Ectodermal cell (in vitro differentiated cells): Measurements from ENCODE around the gene USHBP1.
"Not testable (repeated sequence)": the region's sequence is repeated elsewhere in the genome, so short reads cannot be mapped to it uniquely, and the experiment has no call there.

Experiments used
- H3K27ac ChIP-seq: 2 replicates; pipeline ENCODE4 v1.7.0; 2013; ENCODE audit warnings: mild to moderate bottlenecking, low read depth, low read length; ENCODE audit not compliant: insufficient read depth, poor library complexity, severe bottlenecking
- H3K27me3 ChIP-seq: 2 replicates; pipeline ENCODE4 v1.7.0; 2013; ENCODE audit warnings: mild to moderate bottlenecking, low read length; ENCODE audit not compliant: insufficient read depth, control insufficient read depth, poor library complexity, severe bottlenecking
- H3K36me3 ChIP-seq: one replicate; pipeline ENCODE4 v1.7.0; 2013; ENCODE audit warnings: low read length; ENCODE audit not compliant: control insufficient read depth, insufficient read depth
- H3K4me1 ChIP-seq: one replicate; pipeline ENCODE4 v1.7.0; 2013; ENCODE audit warnings: low read length; ENCODE audit not compliant: control insufficient read depth, insufficient read depth
- H3K4me3 ChIP-seq: 2 replicates; pipeline ENCODE4 v1.7.0; 2013; ENCODE audit warnings: low read depth, low read length, control low read depth; ENCODE audit not compliant: insufficient read depth
- H3K9me3 ChIP-seq: 2 replicates; pipeline ENCODE4 v1.7.0; 2013; ENCODE audit warnings: mild to moderate bottlenecking, low read length, moderate library complexity; ENCODE audit not compliant: control insufficient read depth
- WGBS, 2 experiments: methylation state at CpG; one replicate each; pipeline ENCODE4 v1.1.7; 2013; ENCODE audit warnings: missing lambda C conversion rate in 2 of 2; 5-methylcytosine and 5-hydroxymethylcytosine counted together

The USHBP1 gene

GRCh38 chr19:17282488-17283125 lies 18.1 kb upstream of the USHBP1 start:
- Histone ChIP-seq H3K9me3 (no peaks in the 10 kb centered on the region), H3K4me3 (peak overlapping the region; percentile 24), H3K27me3 (peaks cover 21% of the 10 kb centered on the region), H3K27ac (no peak overlapping the region), H3K4me1 (no peaks in the 10 kb centered on the region), H3K36me3 (peaks cover 5% of the 10 kb centered on the region)
- WGBS, 2 experiments, result 13 to 14% methylated on average over 45 of the region's 45 CpGs

- no peaks in the 10 kb centered on the region for H3K4me1 ChIP-seq
- no peak within 1 kb of the TSS for H3K27ac ChIP-seq
- H3K27me3 ChIP-seq, result peaks cover 21% of the 10 kb centered on the region
- H3K9me3 ChIP-seq, result no peaks in the 10 kb centered on the region
- peak within 1 kb of the TSS; percentile 24 for H3K4me3 ChIP-seq
- 36 to 37% methylated on average over 75 of the region's 75 CpGs for WGBS, 2 experiments
- H3K36me3 ChIP-seq, result peaks cover 15% of the 10 kb centered on the region
Observed at GRCh38 chr19:17281391-17282304, 17.1 kb upstream of the USHBP1 start, which contains the start of gene ANKLE1. TSS of gene ANKLE1 (plus strand) at chr19:17281901. CDS start at chr19:17281921, 20 bp downstream.

GRCh38 chr19:17279436-17279835 lies 14.9 kb upstream of the USHBP1 start:
- Histone ChIP-seq H3K36me3 (peaks cover 24% of the 10 kb centered on the region), H3K27me3 (peaks cover 21% of the 10 kb centered on the region), H3K4me3 (no peak overlapping the region), H3K9me3 (no peaks in the 10 kb centered on the region), H3K27ac (no peak overlapping the region), H3K4me1 (no peaks in the 10 kb centered on the region)
- 78% methylated on average over 3 of the region's 3 CpGs for WGBS, 2 experiments

- Histone ChIP-seq H3K27me3 (peaks cover under 1% of the 10 kb centered on the region), H3K4me3 (no peak overlapping the region), H3K9me3 (no peaks in the 10 kb centered on the region), H3K36me3 (peaks cover 37% of the 10 kb centered on the region), H3K4me1 (no peaks in the 10 kb centered on the region), H3K27ac (no peak overlapping the region)
- 95% methylated on average over 19 of the region's 19 CpGs for WGBS, 2 experiments
Observed at GRCh38 chr19:17275441-17276175, 11.1 kb upstream of the USHBP1 start.

- 89 to 96% methylated on average over 3 of the region's 3 CpGs for WGBS, 2 experiments
- not testable (repeated sequence) for H3K4me1 ChIP-seq, H3K27me3 ChIP-seq, H3K9me3 ChIP-seq, H3K4me3 ChIP-seq, H3K27ac ChIP-seq
- H3K36me3 ChIP-seq, result peaks cover 41% of the 10 kb centered on the region
Observed at GRCh38 chr19:17274892-17275291, 10.3 kb upstream of the USHBP1 start.

GRCh38 chr19:17268754-17269153 lies 4.2 kb upstream of the USHBP1 start:
- Histone ChIP-seq H3K4me3 (no peak overlapping the region), H3K27me3 (no peaks in the 10 kb centered on the region), H3K4me1 (peaks cover 6% of the 10 kb centered on the region), H3K9me3 (no peaks in the 10 kb centered on the region), H3K27ac (no peak overlapping the region), H3K36me3 (peaks cover 18% of the 10 kb centered on the region)
- WGBS, 2 experiments, result 93 to 96% methylated on average over 13 of the region's 13 CpGs

GRCh38 chr19:17266975-17267788 lies 2.6 kb upstream of the USHBP1 start, which contains the start of gene BABAM1:
TSS of gene BABAM1 (plus strand) at chr19:17267443. CDS start at chr19:17268807, 1,364 bp downstream.
- Histone ChIP-seq H3K27ac (no peak within 1 kb of the TSS), H3K36me3 (peaks cover 11% of the 10 kb centered on the region)
- 1% methylated on average over 27 of the region's 27 CpGs for WGBS, 2 experiments

GRCh38 chr19:17266589-17266974 lies 2.0 kb upstream of the USHBP1 start:
- 87 to 90% methylated on average over 12 of the region's 12 CpGs for WGBS, 2 experiments
- Histone ChIP-seq H3K36me3 (peaks cover 11% of the 10 kb centered on the region), H3K9me3 (no peaks in the 10 kb centered on the region), H3K27ac (no peak overlapping the region), H3K4me1 (peaks cover 6% of the 10 kb centered on the region), H3K4me3 (no peak overlapping the region), H3K27me3 (no peaks in the 10 kb centered on the region)

More at GRCh38 chr19:17266975-17267788, 2.6 kb upstream of the USHBP1 start, which contains the start of gene BABAM1:
- H3K4me3 ChIP-seq, result peak within 1 kb of the TSS; percentile 87
- H3K9me3 ChIP-seq, result no peaks in the 10 kb centered on the region
- no peaks in the 10 kb centered on the region for H3K27me3 ChIP-seq
- peaks cover 6% of the 10 kb centered on the region for H3K4me1 ChIP-seq

- Histone ChIP-seq H3K4me1 (peaks cover 6% of the 10 kb centered on the region), H3K9me3 (no peaks in the 10 kb centered on the region), H3K4me3 (no peak overlapping the region), H3K27me3 (no peaks in the 10 kb centered on the region), H3K36me3 (peaks cover 11% of the 10 kb centered on the region), H3K27ac (no peak overlapping the region)
- WGBS, 2 experiments, result 90 to 94% methylated on average over 7 of the region's 7 CpGs
Observed at GRCh38 chr19:17266026-17266425, 1.5 kb upstream of the USHBP1 start.
